Right ventricle myocardium superior (tissue), 1 donor: ENCODE measurements around the gene IL17RE. TPM values are rescaled to one million over a fixed set of nuclear protein-coding genes. Genes with fewer than 3 reads are reported as not detected.
"Not testable (repeated sequence)": the region's sequence is repeated elsewhere in the genome, so short reads cannot be mapped to it uniquely, and the experiment has no call there.

Experiments used
- ATAC-seq: fragments of 200-7000 bp; cut with Tn5 transposase; one replicate; pipeline ENCODE4 v1.9.1; 2020; ENCODE audit warnings: mild to moderate bottlenecking; ENCODE audit not compliant: poor library complexity
- DNase-seq: peaks from one replicate; pipeline ENCODE4 v3.0.0-alpha.2; 2020
- intact Hi-C: fragments of 100-400 bp; cut with DNase I; formaldehyde crosslinking; loops from one replicate; pipeline ENCODE4 v1.11.2; 2022
- total RNA-seq: library from RNA; stranded (reverse); fragmentation: NEBNext Ultra II Directional; extraction: Animal tissue kit (Norgen Biotek cat#: 25700); gene quantifications from one replicate; pipeline ENCODE4 v1.2.1, GENCODE V29; 2021
- donor health status: DM: no; HTN: yes; CAD: no; lungs with severe emphysema.

Gene IL17RE
- total RNA-seq, 1 donor from 2014 or later, result 0.46 TPM

GRCh38 chr3:9897408-9898372, 5.0 kb upstream of the IL17RE start:
- ATAC-seq, result peak; percentile 51
- intact Hi-C loops, result no loop called here
- no peak for DNase-seq

GRCh38 chr3:9898467-9899241, 4.0 kb upstream of the IL17RE start:
- intact Hi-C loops, result no loop called here
- no peak for ATAC-seq
- DNase-seq, result no peak

GRCh38 chr3:9899289-9899791, 3.3 kb upstream of the IL17RE start:
- DNase-seq, result no peak
- no peak for ATAC-seq
- intact Hi-C loops, result no loop called here

GRCh38 chr3:9900965-9901415, 1.7 kb upstream of the IL17RE start:
- ATAC-seq, DNase-seq, intact Hi-C loops: not testable (repeated sequence)

- DNase-seq, result no peak
- ATAC-seq, result no peak
- intact Hi-C loops, result no loop called here
Observed at GRCh38 chr3:9901967-9902366, 681 bp upstream of the IL17RE start.

GRCh38 chr3:9903238-9903624, 583 bp downstream of the IL17RE start:
- DNase-seq, result no peak
- no peak for ATAC-seq
- intact Hi-C loops, result no loop called here

GRCh38 chr3:9903904-9904303, 1.3 kb downstream of the IL17RE start:
- no peak for DNase-seq
- intact Hi-C loops, result no loop called here
- ATAC-seq, result no peak

- DNase-seq, result no peak
- no peak for ATAC-seq
- intact Hi-C loops, result no loop called here
Observed at GRCh38 chr3:9906480-9906879, 3.8 kb downstream of the IL17RE start.

GRCh38 chr3:9908286-9908685, 5.6 kb downstream of the IL17RE start:
- intact Hi-C loops, result no loop called here
- DNase-seq (no peak), ATAC-seq (no peak)

GRCh38 chr3:9909221-9910013, 6.8 kb downstream of the IL17RE start:
- intact Hi-C loops, result no loop called here
- ATAC-seq, result no peak
- no peak for DNase-seq

- intact Hi-C loops, result no loop called here
- no peak for DNase-seq
- ATAC-seq, result no peak
Observed at GRCh38 chr3:9911863-9912262, 9.2 kb downstream of the IL17RE start.

- intact Hi-C loops, result no loop called here
- ATAC-seq (no peak), DNase-seq (no peak)
Observed at GRCh38 chr3:9912294-9912935, 9.8 kb downstream of the IL17RE start.

- DNase-seq, result no peak
- ATAC-seq, result no peak
- intact Hi-C loops, result no loop called here
Observed at GRCh38 chr3:9913601-9914000, 11.0 kb downstream of the IL17RE start.

- intact Hi-C loops, result no loop called here
- DNase-seq (no peak), ATAC-seq (no peak)
Observed at GRCh38 chr3:9914011-9914410, 11.4 kb downstream of the IL17RE start.

GRCh38 chr3:9914559-9915253, 12.1 kb downstream of the IL17RE start:
- intact Hi-C loops, result no loop called here
- no peak for DNase-seq

GRCh38 chr3:9915254-9916141, 12.8 kb downstream of the IL17RE start:
- intact Hi-C loops, result no loop called here
- DNase-seq (peak; percentile 86), ATAC-seq (peak; percentile 63)

More at GRCh38 chr3:9914559-9915253, 12.1 kb downstream of the IL17RE start:
- ATAC-seq, result no peak

- no peak for DNase-seq
- peak; percentile 1 for ATAC-seq
- intact Hi-C loops, result no loop called here
Observed at GRCh38 chr3:9916346-9916733, 13.7 kb downstream of the IL17RE start.
